K562 (cell line): ENCODE data around the gene CLHC1. TPM values are rescaled to one million over a fixed set of nuclear protein-coding genes. Genes with fewer than 3 reads are reported as not detected.
A peak's percentile ranks its signal among the peaks of the same experiment; 100 is the strongest.

ENCODE experiments used
- CBFA2T3 ChIP-seq: fragments of 450-650 bp; IDR thresholded peaks from 2 replicates; pipeline ENCODE4 v1.6.1; 2017
- CXXC5 ChIP-seq: fragments of 250-450 bp; sonication (Bioruptor Pico); IDR thresholded peaks from 2 replicates; pipeline ENCODE4 v1.8.0; 2022; ENCODE audit warnings: inconsistent platforms, mild to moderate bottlenecking, moderate library complexity
- DMBX1 ChIP-seq: fragments of 250-450 bp; sonication (Bioruptor Pico); IDR thresholded peaks from 2 replicates; pipeline ENCODE4 v1.8.0; 2022; ENCODE audit warnings: inconsistent platforms, mild to moderate bottlenecking, moderate library complexity, borderline replicate concordance
- EHMT2 ChIP-seq: fragments of 450-650 bp; IDR thresholded peaks from 2 replicates; pipeline ENCODE4 v1.6.1; 2018; ENCODE audit warnings: antibody characterized with exemption
- ELK1 ChIP-seq: sonication (generic); formaldehyde crosslinking; IDR thresholded peaks from 2 replicates; pipeline ENCODE4 v1.8.1; 2022; ENCODE audit warnings: missing genetic modification reagents
- FOXJ3 ChIP-seq: sonication (generic); formaldehyde crosslinking; IDR thresholded peaks from 2 replicates; pipeline ENCODE4 v1.4.0; 2020; ENCODE audit warnings: mild to moderate bottlenecking, missing genetic modification reagents
- FOXK2 ChIP-seq, 2 experiments: fragments of 450-650 bp; IDR thresholded peaks in 1 of 2; conservative IDR thresholded peaks in 1 of 2; 2 replicates each; pipeline ENCODE4 v1.6.1; 2016; ENCODE audit warnings: low read depth in 2 of 2, mild to moderate bottlenecking in 1 of 2
- FUS ChIP-seq: fragments of 200-400 bp; formaldehyde crosslinking; optimal IDR thresholded peaks from 2 replicates; pipeline ENCODE3; 2017; ENCODE audit warnings: low read depth, low read length
- GTF2F1 ChIP-seq: IDR thresholded peaks from 2 replicates; pipeline ENCODE4 v1.6.1; 2011; ENCODE audit warnings: low read depth, low read length, improper control_type of control experiment
- HDAC3 ChIP-seq: fragments of 450-650 bp; IDR thresholded peaks from 2 replicates; pipeline ENCODE4 v1.6.1; 2018; ENCODE audit warnings: borderline replicate concordance, mild to moderate bottlenecking, moderate library complexity; ENCODE audit not compliant: partially characterized antibody
- HNRNPLL ChIP-seq: fragments of 200-400 bp; formaldehyde crosslinking; IDR thresholded peaks from 2 replicates; pipeline ENCODE4 v1.6.1; 2017; ENCODE audit warnings: low read length, low read depth, mild to moderate bottlenecking; ENCODE audit not compliant: poor library complexity, severe bottlenecking
- KAT8 ChIP-seq: fragments of 450-650 bp; IDR thresholded peaks from 2 replicates; pipeline ENCODE4 v1.6.1; 2016; ENCODE audit warnings: low read depth, mild to moderate bottlenecking
- PHF21A ChIP-seq: fragments of 450-650 bp; IDR thresholded peaks from 2 replicates; pipeline ENCODE4 v1.6.1; 2017; ENCODE audit warnings: low read depth, borderline replicate concordance
- POU5F1 ChIP-seq: fragments of 150-350 bp; IDR thresholded peaks from 2 replicates; pipeline ENCODE4 v1.6.1; 2014; ENCODE audit warnings: borderline replicate concordance, low read length, low read depth, mild to moderate bottlenecking; ENCODE audit not compliant: partially characterized antibody
- RBBP5 ChIP-seq: fragments of 200-600 bp; sonication (generic); IDR thresholded peaks from 2 replicates; pipeline ENCODE4 v1.6.1; 2012; ENCODE audit warnings: borderline replicate concordance, mild to moderate bottlenecking, low read length, control low read depth, inconsistent platforms; ENCODE audit not compliant: insufficient read depth, poor library complexity, severe bottlenecking
- STAG1 ChIP-seq: sonication (generic); formaldehyde crosslinking; IDR thresholded peaks from 2 replicates; pipeline ENCODE4 v1.5.0; 2020; ENCODE audit warnings: missing genetic modification reagents, borderline replicate concordance
- SUPT5H ChIP-seq: fragments of 450-650 bp; IDR thresholded peaks from 2 replicates; pipeline ENCODE4 v1.6.1; 2016
- TEAD4 ChIP-seq, 2 experiments: sonication (generic) in 1 of 2; formaldehyde crosslinking in 1 of 2; IDR thresholded peaks; 2 replicates each; pipeline versions ENCODE4 v1.6.1 to v1.8.0; 2012 to 2022; ENCODE audit warnings: borderline replicate concordance in 1 of 2, inconsistent platforms in 1 of 2, low read length in 1 of 2, mild to moderate bottlenecking in 1 of 2, missing genetic modification reagents in 1 of 2
- U2AF1 ChIP-seq: fragments of 200-400 bp; formaldehyde crosslinking; optimal IDR thresholded peaks from 2 replicates; pipeline ENCODE3; 2017; ENCODE audit warnings: mild to moderate bottlenecking, low read depth, low read length, moderate library complexity
- ZHX1 ChIP-seq: fragments of 150-350 bp; conservative IDR thresholded peaks from 2 replicates; pipeline ENCODE4 v1.6.1; 2014; ENCODE audit warnings: low read length
- ZNF212 ChIP-seq: fragments of 450-650 bp; formaldehyde crosslinking; IDR thresholded peaks from 2 replicates; pipeline ENCODE4 v1.4.0; 2020; ENCODE audit warnings: mild to moderate bottlenecking
- ZNF23 ChIP-seq: fragments of 250-450 bp; sonication (Bioruptor Pico); IDR thresholded peaks from 2 replicates; pipeline ENCODE4 v1.4.0; 2020; ENCODE audit warnings: mild to moderate bottlenecking
- ZNF311 ChIP-seq: fragments of 250-450 bp; sonication (Bioruptor Pico); IDR thresholded peaks from 2 replicates; pipeline ENCODE4 v1.4.0; 2020; ENCODE audit warnings: mild to moderate bottlenecking, moderate library complexity
- ZNF79 ChIP-seq: fragments of 250-450 bp; sonication (Bioruptor Pico); IDR thresholded peaks from 2 replicates; pipeline ENCODE4 v1.4.0; 2020; ENCODE audit warnings: low read depth, mild to moderate bottlenecking, moderate library complexity
- ZNF830 ChIP-seq: fragments of 250-450 bp; sonication (Bioruptor Pico); IDR thresholded peaks from 2 replicates; pipeline ENCODE4 v1.5.0; 2021; ENCODE audit warnings: mild to moderate bottlenecking
- polyA plus RNA-seq, 8 experiments: library from polyadenylated mRNA; depleted of rRNA in 4 of 8; stranded (reverse) in 5 of 8; unstranded in 3 of 8; fragments of >200 nt; fragmentation: Nextera tagmentation in 2 of 8; fragmentation: Illumina TruSeq in 1 of 8; extraction: Ambion mirVana in 2 of 8; extraction: Trizol in 1 of 8; gene quantifications; 2 replicates each; pipeline versions ENCODE4 v1.2.1 to v1.2.3, GENCODE V29; 2011 to 2014; ENCODE audit warnings: inconsistent platforms in 1 of 8, missing spikeins in 1 of 8
- total RNA-seq, 7 experiments: library from RNA; depleted of rRNA in 6 of 7; stranded (reverse); fragments of >200 nt in 6 of 7; fragmentation: Illumina TruSeq in 2 of 7; extraction: Trizol in 2 of 7; gene quantifications; 2 replicates each; pipeline versions ENCODE4 v1.2.1 to v1.2.3, GENCODE V29; 2011 to 2021; ENCODE audit warnings: low replicate concordance in 1 of 7

CLHC1 gene
- total and polyA plus RNA-seq, 9 of the 15 experiments (the other 6 are each of a cell fraction or from before 2014, with no cell fraction given) = 3.7 to 14.3 (median 8.6) TPM

GRCh38 chr2:55140316-55141219, 91.5 kb downstream of the CLHC1 start (continued):
- TF ChIP-seq DMBX1 (CRISPR knock-in tag) = peak; percentile 95; the same call in 1 of the 2 replicates
- TF ChIP-seq HDAC3 = peak; percentile 99
- peak; percentile 100 for TF ChIP-seq TEAD4 (IDR thresholded peaks at IDR 0.05; ENCODE audit: low read length)
- TF ChIP-seq TEAD4 (CRISPR knock-in tag; IDR thresholded peaks at IDR 0.05; ENCODE audit: borderline replicate concordance) = no peak
- TF ChIP-seq KAT8 = no peak
- peak; percentile 96 for TF ChIP-seq CXXC5 (CRISPR knock-in tag)
- TF ChIP-seq SUPT5H = peak; percentile 48; the same call in 1 of the 2 replicates
- peak; percentile 60; the same call in 1 of the 2 replicates for TF ChIP-seq EHMT2
- peak; percentile 33; the same call in 1 of the 2 replicates for TF ChIP-seq ZNF212 (CRISPR knock-in tag)
- no peak for TF ChIP-seq U2AF1
- peak; percentile 87 for TF ChIP-seq FOXJ3 (CRISPR knock-in tag)
- no peak for TF ChIP-seq POU5F1
- no peak; the same call in 1 of the 2 replicates for TF ChIP-seq ZNF23
- TF ChIP-seq ZHX1 = no peak
- no peak for TF ChIP-seq ZNF830 (CRISPR knock-in tag)
- peak; percentile 100 for TF ChIP-seq CBFA2T3
- no peak for TF ChIP-seq FUS
- no peak for TF ChIP-seq ZNF79 (CRISPR knock-in tag)
- peak; percentile 79 to 83; a peak in 2 of 4 replicates for TF ChIP-seq FOXK2 (conservative IDR thresholded peaks at IDR 0.05 in 1 of 2, IDR thresholded peaks at IDR 0.05 in 1 of 2; ENCODE audit: low read depth in 2 of 2)
- no peak for TF ChIP-seq RBBP5
- TF ChIP-seq ZNF311 (CRISPR knock-in tag) = peak; percentile 70; the same call in 1 of the 2 replicates
- no peak; the same call in 1 of the 2 replicates for TF ChIP-seq GTF2F1
- no peak for TF ChIP-seq HNRNPLL
- TF ChIP-seq PHF21A = no peak
- no peak for TF ChIP-seq ELK1 (CRISPR knock-in tag)
- no peak for TF ChIP-seq STAG1 (CRISPR knock-in tag)
